ENCODE data around the gene RBMS1. TPM values are rescaled to one million over a fixed set of nuclear protein-coding genes. Genes with fewer than 3 reads are reported as not detected.

RBMS1 gene
- total RNA-seq, 1 experiment from 2014 or later, result 61.9 TPM

- Mint-ChIP-seq H3K4me1 (ENCODE audit: low read depth, unreplicated experiment) (peaks cover 9% of the 10 kb centered on the region), H3K36me3 (ENCODE audit: insufficient read depth, unreplicated experiment) (no peaks in the 10 kb centered on the region), H3K4me3 (ENCODE audit: low read depth, unreplicated experiment) (no peak overlapping the region), H3K27me3 (ENCODE audit: unreplicated experiment) (no peaks in the 10 kb centered on the region), H3K9me3 (ENCODE audit: low read depth, unreplicated experiment) (no peaks in the 10 kb centered on the region), H3K27ac (ENCODE audit: unreplicated experiment) (no peak overlapping the region)
- TF ChIP-seq CTCF (IDR thresholded peaks at IDR 0.05; ENCODE audit: unreplicated experiment), result no peak
- CTCF ChIA-PET, result no interaction called here
- BruUV-seq (replicated peaks), result no TSS peak
- intact Hi-C loops (cut with micrococcal nuclease; ENCODE audit: unreplicated experiment), result no loop called here
- no peak for DNase-seq
These were observed 186.6 kb downstream of the RBMS1 start for GRCh38 chr2:160306985-160307384.

GRCh38 chr2:160305081-160305750 is 188.4 kb downstream of the RBMS1 start:
- no peaks in the 10 kb centered on the region for H3K9me3 Mint-ChIP-seq (ENCODE audit: low read depth, unreplicated experiment)
- no peak for TF ChIP-seq CTCF (IDR thresholded peaks at IDR 0.05; ENCODE audit: unreplicated experiment)
- no peaks in the 10 kb centered on the region for H3K36me3 Mint-ChIP-seq (ENCODE audit: insufficient read depth, unreplicated experiment)
- BruUV-seq (replicated peaks), result no TSS peak
- intact Hi-C loops (cut with micrococcal nuclease; ENCODE audit: unreplicated experiment), result no loop called here
- no peak overlapping the region for H3K4me3 Mint-ChIP-seq (ENCODE audit: low read depth, unreplicated experiment)
- peaks cover 9% of the 10 kb centered on the region for H3K4me1 Mint-ChIP-seq (ENCODE audit: low read depth, unreplicated experiment)
- no peak for DNase-seq
- CTCF ChIA-PET, result no interaction called here
- H3K27me3 Mint-ChIP-seq (ENCODE audit: unreplicated experiment), result no peaks in the 10 kb centered on the region
- no peak overlapping the region for H3K27ac Mint-ChIP-seq (ENCODE audit: unreplicated experiment)

GRCh38 chr2:160303527-160303926 is 190.1 kb downstream of the RBMS1 start:
- TF ChIP-seq CTCF (IDR thresholded peaks at IDR 0.05; ENCODE audit: unreplicated experiment), result no peak
- intact Hi-C loops (cut with micrococcal nuclease; ENCODE audit: unreplicated experiment), result no loop called here
- no peaks in the 10 kb centered on the region for H3K27me3 Mint-ChIP-seq (ENCODE audit: unreplicated experiment)
- H3K9me3 Mint-ChIP-seq (ENCODE audit: low read depth, unreplicated experiment), result no peaks in the 10 kb centered on the region
- CTCF ChIA-PET, result no interaction called here
- BruUV-seq (replicated peaks), result no TSS peak
- DNase-seq, result no peak
- no peak overlapping the region for H3K27ac Mint-ChIP-seq (ENCODE audit: unreplicated experiment)
- H3K36me3 Mint-ChIP-seq (ENCODE audit: insufficient read depth, unreplicated experiment), result peaks cover 6% of the 10 kb centered on the region
- no peak overlapping the region for H3K4me3 Mint-ChIP-seq (ENCODE audit: low read depth, unreplicated experiment)
- no peaks in the 10 kb centered on the region for H3K4me1 Mint-ChIP-seq (ENCODE audit: low read depth, unreplicated experiment)

- Mint-ChIP-seq H3K27me3 (ENCODE audit: unreplicated experiment) (no peaks in the 10 kb centered on the region), H3K36me3 (ENCODE audit: insufficient read depth, unreplicated experiment) (peaks cover 6% of the 10 kb centered on the region), H3K4me3 (ENCODE audit: low read depth, unreplicated experiment) (no peak overlapping the region), H3K4me1 (ENCODE audit: low read depth, unreplicated experiment) (no peaks in the 10 kb centered on the region), H3K9me3 (ENCODE audit: low read depth, unreplicated experiment) (no peaks in the 10 kb centered on the region), H3K27ac (ENCODE audit: unreplicated experiment) (no peak overlapping the region)
- CTCF ChIA-PET, result no interaction called here
- no TSS peak for BruUV-seq (replicated peaks)
- TF ChIP-seq CTCF (IDR thresholded peaks at IDR 0.05; ENCODE audit: unreplicated experiment), result no peak
- DNase-seq, result no peak
- intact Hi-C loops (cut with micrococcal nuclease; ENCODE audit: unreplicated experiment), result no loop called here
These were observed 190.5 kb downstream of the RBMS1 start for GRCh38 chr2:160303076-160303475.

All from Calu3 (cell line).